NCI-H2081 (cell line): ENCODE measurements around the gene FHOD3.
A peak's percentile ranks its signal among the peaks of the same experiment; 100 is the strongest.
"Not testable (repeated sequence)": the region's sequence is repeated elsewhere in the genome, so short reads cannot be mapped to it uniquely, and the experiment has no call there.

Experiments used
- DNase-seq, 2 experiments: peaks; one replicate each; lab custom pipeline; 2025; lab: John Stamatoyannopoulos, UW

Gene FHOD3

DNA sequence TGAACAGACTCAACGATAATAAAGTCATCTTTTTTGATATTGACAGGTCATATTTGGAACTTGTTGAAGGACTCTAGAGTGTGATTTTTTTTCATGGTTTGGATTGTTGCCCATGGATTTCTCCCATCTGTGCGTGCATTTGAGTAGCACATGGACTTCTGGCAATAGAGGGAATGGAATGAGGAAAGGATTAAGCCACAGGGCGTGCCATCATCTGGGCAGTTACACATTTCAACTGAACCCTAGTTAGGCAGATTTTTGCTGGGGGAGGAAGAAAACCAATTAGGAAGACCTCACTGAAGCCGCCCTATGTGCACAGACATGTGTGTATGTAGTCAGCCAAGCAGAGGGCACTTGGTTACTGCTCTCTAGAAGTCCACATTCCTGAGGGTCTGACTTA is 458.7 kb downstream of the FHOD3 start:
- no peak for DNase-seq

DNA sequence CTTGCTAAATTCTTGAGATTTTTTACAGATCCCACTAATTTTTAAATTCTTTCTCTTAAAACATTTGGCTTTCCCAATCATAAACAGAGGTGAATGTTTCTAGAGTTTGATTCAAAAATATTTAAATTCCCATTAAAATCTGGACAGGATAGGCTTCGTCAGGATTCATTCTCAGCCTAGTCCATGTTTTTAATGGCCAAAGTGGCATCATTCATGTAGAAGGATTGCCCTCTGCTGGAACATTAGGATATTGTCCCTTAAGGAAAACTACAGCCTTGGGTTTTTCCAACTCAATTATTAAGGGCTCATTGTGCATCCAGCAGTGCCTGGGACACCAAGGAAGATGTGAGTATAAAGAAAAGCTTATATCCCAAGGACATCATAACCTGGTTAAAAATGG is 459.6 kb downstream of the FHOD3 start:
- DNase-seq, result peak; percentile 36 to 64

DNA sequence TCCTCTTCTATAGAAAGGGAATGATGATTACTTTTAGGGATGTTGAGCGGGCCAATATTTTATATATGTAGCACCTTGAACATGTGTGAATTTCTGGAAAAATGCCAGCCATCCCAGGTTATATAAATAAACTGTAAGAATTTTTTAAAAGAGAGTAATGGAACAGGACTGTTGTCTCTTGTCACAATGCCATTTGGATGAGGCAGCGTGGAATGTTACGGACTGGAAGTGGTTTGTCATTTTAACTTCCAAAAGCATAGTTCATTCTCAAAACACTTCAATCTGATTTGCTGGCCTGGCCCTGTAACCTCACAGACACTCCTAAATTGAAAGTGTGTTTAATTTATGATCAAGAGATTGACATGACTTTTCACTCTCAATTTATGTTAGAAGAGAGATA is 460.5 kb downstream of the FHOD3 start:
- DNase-seq, result no peak

DNA sequence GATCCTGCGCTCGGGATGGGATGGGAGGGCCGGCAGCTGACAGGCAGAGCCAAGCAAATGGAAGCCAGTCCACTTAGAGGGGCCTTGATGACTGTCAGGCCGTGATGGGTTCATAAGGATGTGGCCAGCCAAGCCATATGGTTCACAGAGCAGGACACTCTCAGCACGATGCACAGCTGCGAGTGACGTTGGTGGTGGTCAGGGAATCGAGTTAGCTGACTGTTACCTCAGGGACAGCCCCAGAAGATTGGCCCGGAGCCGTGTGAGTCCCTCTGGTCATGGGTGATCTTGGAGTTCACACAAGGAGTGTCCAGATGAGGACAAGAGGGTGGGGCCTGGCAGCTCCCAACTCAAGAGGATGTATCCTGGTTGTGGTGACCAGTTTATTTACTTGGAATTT is 461.1 kb downstream of the FHOD3 start:
- DNase-seq, result no peak

DNA sequence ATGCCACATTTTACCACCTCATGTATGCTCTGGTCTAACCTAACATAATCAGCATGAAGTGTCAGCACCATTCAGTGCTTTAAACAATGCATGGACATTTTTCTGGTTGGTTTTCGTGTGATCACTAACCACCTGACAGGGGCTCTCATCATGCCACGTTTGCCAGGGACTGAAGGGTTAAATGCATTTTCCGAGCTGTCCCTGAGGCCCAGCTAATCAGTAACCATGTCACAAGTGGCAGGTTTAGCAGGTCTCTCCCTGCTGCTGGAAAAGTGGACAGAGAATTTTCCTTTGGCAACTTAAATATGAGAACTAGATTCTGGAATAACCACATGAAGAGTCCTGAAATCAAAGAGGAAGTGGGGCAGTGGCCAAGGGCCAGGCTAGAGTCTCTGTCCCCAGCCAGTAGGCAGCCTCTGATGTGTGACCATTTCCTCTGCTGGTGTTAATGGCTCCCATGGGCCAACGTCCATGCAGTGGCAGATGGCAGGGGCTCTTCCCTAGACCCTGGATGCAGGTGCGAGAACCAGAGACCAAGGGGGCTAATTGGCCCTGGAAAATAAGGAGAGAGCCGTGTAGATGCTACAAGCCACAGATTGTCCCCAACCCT is 461.8 kb downstream of the FHOD3 start:
- DNase-seq, result no peak

DNA sequence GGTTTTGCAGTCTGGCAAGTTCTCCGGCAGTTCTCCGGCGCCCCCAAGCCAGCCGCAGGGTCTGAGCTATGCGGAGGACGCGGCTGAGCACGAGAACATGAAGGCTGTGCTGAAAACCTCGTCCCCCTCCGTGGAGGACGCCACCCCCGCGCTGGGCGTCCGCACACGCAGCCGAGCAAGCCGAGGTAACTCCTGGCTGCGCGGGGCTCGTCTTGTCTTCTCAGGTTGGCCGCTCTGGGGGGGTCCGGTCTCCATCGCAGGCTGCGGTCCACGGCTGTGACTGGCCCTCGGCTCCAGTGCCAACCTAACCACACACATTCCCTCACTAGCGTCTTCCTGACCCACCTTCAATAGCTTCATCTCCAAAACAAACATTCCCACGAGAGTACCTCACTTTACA is 463.1 kb downstream of the FHOD3 start:
- DNase-seq, result no peak

DNA sequence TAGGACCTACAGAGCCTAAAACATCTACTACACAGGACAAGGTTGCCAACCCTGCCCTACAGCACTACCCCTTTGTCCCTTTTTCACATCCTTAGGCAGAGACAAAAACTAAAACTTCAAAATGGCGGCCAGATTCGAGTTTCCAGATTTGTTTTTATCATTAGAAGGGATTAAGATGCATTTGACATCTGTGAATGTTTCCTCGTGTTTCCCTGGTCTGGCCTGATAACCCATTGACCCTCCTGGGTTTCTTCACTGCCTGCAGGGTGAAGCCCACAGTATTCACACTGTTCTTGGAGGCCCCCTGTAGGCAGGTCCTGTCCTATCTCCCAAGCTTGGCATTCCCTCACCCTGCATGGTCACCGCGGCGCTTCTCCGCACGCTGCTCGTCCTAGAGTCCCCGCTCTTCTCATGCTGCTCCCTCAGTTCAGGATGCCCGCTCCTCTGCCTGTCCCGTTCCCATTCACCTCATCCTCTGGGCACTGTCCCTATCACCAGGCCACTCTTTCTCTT is 463.7 kb downstream of the FHOD3 start:
- no peak for DNase-seq

DNA sequence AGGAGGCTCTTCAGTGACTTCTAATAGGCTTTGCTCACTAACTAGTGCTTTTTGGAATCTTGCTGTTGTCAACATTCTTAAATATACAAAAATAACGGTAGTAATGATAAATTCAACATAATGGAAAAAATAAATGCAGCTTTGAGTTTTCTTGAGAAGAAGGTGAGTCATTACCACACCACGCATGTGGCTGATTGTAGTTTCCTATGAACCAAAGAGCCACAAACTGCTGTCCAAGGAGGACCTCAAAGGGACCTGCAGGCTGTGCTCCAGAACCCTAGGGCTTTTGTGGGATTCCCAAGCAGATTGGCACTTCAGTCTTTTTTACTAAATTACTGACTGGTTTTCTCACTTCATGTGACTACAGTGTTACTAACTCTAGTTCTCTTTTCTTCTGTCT is 464.6 kb downstream of the FHOD3 start:
- DNase-seq, result no peak

DNA sequence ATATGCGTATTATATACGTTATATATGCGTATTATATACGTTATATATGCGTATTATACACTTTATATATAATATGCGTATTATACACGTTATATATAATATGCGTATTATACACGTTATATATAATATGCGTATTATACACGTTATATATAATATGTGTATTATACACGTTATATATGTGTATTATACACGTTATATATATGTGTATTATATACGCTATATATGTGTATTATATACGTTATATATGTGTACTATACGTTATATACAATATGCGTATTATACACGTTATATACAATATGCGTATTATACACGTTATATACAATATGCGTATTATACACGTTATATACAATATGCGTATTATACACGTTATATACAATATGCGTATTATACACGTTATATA is 465.5 kb downstream of the FHOD3 start:
- not testable (repeated sequence) for DNase-seq

DNA sequence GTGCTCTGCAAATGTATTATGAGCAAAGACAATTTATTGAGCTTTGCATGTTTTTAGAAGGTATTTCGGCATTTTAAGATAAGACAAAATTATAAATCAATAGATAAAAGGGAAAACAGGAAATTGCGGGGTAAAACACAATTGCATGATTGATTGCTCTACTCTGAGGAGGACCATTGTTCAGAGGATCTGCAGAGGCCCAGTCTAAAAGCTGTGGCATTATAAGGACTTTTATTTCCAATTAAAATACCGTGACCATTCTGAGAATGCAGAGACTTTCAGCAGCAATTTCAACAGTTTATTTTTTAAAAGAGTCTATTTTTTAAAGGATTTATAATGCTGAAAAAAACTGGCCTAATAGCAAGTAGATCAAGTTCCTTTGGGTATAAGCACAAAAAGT is 469.3 kb downstream of the FHOD3 start:
- no peak for DNase-seq

DNA sequence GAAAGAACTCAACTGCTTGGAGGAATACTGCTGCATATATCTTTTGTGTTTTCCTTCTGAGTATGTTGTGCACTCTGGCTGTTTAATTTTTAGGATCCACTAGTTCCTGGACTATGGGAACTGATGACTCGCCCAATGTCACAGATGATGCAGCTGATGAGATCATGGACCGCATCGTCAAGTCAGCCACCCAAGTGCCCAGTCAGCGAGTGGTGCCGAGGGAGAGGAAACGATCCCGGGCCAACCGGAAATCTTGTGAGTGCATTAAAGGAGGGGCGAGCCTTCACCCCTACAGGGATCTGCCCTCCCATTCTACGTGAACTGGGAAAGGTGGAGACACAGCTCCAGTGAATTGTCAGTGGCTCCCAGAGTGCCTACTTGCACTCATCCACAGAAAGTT is 471.7 kb downstream of the FHOD3 start:
- DNase-seq, result no peak

DNA sequence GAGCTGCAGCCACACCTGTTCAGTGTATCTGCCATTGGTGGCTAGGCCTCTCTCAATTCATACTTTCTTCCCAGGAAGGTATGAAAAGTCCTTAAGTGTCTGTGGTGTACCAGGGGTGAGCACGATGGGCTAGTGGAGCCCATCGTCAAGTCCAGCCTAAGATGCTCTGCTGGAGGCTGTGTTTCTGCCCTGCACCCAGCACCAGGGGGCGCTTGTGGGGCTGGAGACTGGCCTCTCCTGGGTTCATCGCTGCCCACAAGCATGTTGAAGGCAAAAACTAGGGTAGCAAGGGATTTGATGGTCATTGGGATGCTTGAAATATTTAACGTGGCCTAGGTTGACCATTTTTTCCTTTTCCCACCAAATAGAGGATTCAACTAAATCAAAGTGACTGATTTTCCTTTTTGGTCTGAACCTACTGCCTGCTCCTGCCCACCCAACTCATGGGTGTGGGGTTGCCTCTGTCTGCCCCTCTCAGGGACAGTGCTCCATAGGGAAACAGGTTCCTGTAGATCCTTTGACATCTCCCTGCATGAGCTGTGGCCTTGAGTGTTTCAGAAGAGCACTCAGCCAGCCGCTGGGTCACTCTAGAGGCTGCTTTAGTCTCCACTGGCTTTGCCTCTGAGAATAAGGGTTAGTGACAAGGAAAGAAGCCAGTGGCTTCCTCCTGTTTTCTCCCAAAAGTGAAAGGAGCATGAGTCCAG is 472.2 kb downstream of the FHOD3 start:
- no peak for DNase-seq

DNA sequence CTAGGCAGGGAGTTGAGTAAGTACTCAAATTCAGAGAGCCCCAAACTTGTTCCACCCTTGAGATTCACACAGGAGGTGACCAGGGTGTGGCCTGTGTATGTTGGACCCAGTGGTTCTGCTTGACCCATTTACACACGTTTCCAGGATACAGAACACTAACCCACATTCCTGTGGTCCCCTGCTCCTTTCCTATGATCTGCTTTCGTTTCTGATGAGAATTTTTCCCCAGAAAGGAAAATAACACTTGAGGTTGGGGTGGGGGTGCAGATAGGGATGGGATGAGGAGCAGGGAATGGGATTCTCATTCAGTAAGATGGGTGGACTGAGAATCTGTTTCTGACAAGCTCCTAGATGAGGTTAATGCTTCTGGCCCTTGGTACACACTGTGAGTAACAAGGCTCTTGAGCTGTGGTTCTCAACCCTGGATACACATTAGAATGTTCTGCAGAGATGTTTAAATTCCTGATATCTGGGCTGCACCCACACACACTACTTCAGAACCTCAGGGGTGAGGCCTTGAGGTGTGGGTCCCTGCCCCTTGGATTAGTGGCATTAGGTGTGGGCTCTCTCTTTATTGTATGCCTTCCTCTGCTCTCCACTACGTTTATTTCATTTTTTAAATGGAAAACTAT is 472.9 kb downstream of the FHOD3 start:
- no peak for DNase-seq

DNA sequence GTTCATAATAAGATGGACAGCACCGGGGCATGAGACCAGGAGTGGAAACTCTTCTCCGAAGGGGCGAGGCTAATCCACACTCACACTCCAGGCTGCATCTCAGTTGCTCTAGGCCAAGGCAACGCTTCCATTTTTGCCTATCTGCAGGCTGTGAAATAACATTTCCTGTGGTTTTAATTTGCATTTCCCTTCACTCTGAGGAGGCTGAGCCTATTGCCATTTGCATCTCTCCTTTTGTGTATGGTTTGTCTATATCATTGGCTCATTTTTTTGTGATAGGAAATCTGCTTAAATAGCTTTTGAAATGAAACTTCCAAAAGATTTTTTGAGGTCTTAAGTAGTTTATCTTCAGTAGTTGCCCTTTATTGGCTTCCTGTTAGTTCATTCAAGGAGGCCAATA is 473.7 kb downstream of the FHOD3 start:
- DNase-seq, result no peak

DNA sequence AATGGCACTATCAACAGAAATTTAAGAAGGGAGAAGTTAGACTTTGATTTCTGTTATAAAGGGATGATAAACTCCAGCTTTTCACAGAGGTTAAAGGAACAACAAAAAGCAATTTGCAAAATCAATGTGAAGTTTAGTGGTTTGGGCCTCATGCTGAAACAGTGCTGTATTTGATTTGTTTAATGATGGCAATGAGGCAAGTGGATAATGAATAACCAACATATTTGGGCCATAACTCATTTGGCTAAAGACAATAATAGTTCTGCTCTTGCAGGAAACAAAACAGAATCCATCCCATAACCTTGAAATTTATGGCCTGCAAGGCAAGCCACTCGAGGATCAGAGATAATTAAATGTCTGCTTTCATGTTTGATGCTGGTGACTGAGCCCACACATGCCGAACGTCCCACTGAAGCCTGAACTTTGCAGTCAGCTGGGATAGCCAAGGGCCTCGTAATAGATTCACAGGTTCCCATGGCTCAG is 474.8 kb downstream of the FHOD3 start:
- peak in 1 of 2 experiments; percentile 21 for DNase-seq

DNA sequence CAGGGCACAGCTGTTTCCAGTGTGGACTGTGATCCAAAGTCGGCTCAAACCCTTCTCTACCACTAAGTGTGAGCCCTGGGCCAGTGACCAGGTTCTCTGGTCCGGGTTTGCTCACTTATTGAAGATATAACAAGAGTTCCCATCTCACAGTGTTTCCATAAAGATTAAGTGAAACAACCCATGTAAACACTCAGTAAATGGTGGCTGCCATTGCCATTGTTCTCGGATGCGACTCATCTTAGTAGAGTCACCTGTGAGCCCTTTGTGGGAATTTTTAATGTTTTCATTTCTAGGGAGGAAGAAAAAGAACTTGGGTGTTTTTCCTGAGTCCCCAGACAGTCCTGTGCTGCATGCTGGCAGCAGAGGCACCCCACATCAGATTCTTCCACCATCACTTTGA is 477.9 kb downstream of the FHOD3 start:
- no peak for DNase-seq

DNA sequence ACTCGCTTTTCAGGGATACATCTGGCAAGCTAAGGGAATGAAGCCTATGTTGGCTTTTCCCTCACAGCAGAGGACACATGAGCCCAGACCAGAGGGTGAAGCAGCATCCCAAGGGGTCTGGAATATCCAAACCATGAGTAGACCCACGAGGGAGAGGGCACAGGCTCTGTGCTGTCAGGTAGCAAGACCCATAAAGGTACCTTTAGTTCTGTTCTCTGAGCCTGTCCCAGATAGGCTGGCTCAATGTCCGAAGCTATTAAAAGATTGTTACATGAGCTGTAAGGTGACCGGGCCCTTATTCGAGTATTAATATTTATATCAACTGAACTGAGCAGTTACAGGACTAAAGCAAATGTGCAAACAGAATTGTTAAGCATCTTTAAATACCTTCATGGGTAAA is 479.1 kb downstream of the FHOD3 start:
- no peak for DNase-seq

DNA sequence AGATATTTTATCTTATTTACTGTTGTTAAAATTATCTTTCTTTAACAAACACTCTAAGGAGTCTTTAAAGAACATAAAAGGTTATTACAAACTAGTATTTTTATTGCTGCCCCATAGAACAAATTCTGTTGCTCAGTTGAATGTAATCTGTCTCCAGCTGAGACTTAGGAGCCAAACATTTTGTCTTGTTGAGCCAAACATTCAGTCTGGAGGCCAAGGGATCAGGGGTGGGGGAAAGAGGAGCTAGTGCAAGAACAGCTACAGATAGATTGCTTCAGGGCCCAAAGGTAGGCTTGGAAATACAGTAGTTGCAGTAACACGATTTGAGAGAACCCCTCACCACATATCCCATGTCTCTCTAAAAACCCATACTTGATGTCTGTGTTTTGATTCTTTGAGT is 480.1 kb downstream of the FHOD3 start:
- no peak for DNase-seq

DNA sequence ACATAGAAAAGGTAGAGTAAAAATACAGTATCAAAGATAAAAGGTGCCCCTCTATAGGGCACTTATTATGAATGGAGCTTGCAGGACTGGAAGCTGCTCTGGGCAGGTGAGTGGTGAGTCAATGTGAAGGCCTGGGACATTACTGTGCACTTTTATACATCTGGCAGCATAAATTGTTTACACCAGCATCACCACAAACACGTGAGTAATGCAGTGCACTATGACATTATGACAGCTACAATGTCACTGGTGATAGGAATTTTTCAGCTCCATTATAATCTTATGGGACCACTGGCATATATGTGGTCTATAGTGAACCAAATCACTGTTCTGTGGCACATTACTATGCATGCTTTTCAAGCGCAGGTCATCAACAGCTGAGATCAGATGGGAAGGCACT is 483.2 kb downstream of the FHOD3 start:
- DNase-seq, result no peak

DNA sequence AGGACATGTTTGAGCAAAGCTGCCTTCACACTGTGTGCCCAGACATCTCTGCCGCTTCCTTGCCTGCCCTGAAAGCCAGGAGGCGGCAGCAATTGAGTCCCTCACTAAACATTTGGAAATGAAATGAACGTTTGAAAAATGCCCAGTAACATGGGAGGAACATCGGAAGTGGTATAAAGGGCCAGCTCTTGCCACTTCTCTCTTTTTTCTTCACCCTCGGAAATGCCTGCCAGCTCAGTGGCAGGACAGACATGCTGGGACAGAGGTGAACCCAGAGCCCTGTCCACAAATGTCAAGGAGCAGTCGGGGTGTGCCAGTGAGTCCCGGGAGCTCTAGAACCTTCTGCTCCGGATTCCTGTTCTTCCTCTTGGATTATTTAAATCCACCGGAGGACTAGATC is 485.2 kb downstream of the FHOD3 start:
- no peak for DNase-seq

DNA sequence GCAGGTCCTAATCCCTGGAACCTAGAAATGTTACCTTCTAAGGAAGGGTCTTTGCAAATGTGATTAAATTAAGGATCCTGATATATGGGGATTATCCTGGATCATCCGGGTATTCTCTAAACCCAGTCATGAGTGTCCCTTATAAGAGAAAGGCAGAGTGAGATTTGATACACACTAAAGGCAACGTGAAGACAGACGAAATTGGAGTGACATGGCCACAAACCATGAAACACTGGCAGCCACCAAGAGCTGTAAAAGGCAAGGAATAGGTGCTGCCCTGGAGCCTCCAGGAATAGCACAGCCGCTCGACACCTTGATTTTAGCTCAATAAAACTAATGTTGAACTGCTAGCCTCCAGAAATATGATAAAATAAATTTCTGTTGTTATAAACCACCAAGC is 486.3 kb downstream of the FHOD3 start:
- no peak for DNase-seq

DNA sequence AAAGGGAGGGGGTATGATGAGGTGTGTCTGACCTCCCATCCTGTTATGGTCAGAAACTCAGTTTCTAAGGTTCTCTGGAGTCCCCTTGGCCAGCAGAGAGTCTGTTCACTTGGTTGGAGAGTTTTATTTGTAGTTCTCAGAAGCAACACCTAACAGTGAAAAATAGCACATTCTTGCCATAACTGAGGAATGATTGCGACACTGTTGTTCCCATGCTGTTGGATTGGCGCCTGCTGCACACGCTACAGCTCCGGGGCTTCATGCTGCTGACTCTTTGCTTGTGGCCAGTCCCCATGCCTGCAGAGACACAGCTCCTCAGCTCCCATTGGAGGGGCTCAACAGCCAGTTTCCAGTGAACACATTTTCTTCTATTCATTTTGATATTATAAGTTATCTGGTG is 489.2 kb downstream of the FHOD3 start:
- DNase-seq, result no peak

DNA sequence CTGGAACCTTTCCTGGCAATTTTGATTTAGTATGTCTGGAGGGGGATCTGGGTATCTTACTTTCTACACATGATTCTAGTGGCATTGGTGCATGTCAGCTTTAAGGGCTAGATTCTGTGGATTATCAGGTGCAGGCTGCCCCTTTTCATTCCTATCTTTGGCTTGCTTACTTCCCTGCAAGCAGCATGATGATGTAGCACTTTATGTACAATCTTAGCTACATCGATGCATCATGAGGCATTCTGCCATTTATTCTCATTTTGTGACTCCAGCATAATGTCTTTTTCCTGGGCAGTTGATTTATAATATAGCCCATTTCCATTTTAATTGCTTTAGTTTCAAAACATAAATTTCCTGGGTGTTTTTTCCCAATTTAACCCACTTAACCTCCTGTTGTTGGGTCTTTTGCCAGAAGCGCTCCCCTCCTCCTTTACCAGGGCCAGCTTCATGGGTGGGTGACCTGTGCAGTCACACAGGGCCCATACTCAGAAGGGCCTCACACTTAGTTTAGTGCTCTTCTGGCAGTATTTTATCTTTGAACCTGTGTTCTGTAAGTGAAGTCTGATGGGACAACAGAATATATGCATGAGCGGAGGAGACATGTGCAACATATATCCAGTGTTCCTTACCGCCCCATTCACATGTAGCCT is 495.2 kb downstream of the FHOD3 start:
- DNase-seq, result no peak
